ENCODE results near the gene KCNJ1. TPM values are rescaled to one million over a fixed set of nuclear protein-coding genes. Genes with fewer than 3 reads are reported as not detected.

Gene KCNJ1
- total RNA-seq, 1 experiment from 2014 or later, result not detected

Other genes with a start within 250 kb of the KCNJ1 start
- 3.6 and 6.1 TPM in 2 replicates for gene FLI1, start 173.2 kb downstream of the KCNJ1 start, total RNA-seq (2014; rRNA removed; shearing (Covaris generic))
- gene KCNJ5, start 24.1 kb upstream of the KCNJ1 start, total RNA-seq (2014; rRNA removed; shearing (Covaris generic)), result 0.21 and 0.46 TPM in 2 replicates
- gene TP53AIP1, start 75.6 kb upstream of the KCNJ1 start, total RNA-seq (2014; rRNA removed; shearing (Covaris generic)), result not detected in 2 replicates

Measured in A172 (cell line).